GM12874 (cell line): ENCODE data around the gene NTRK1.

Source experiments
- TF ChIP-seq, protein P1 (sequence below): IDR thresholded peaks from 2 replicates; pipeline ENCODE4 v1.5.1; 2011; ENCODE audit warnings: low read depth, mild to moderate bottlenecking, control low read depth, low read length, moderate library complexity; ENCODE audit not compliant: insufficient read depth

NTRK1 gene

DNA sequence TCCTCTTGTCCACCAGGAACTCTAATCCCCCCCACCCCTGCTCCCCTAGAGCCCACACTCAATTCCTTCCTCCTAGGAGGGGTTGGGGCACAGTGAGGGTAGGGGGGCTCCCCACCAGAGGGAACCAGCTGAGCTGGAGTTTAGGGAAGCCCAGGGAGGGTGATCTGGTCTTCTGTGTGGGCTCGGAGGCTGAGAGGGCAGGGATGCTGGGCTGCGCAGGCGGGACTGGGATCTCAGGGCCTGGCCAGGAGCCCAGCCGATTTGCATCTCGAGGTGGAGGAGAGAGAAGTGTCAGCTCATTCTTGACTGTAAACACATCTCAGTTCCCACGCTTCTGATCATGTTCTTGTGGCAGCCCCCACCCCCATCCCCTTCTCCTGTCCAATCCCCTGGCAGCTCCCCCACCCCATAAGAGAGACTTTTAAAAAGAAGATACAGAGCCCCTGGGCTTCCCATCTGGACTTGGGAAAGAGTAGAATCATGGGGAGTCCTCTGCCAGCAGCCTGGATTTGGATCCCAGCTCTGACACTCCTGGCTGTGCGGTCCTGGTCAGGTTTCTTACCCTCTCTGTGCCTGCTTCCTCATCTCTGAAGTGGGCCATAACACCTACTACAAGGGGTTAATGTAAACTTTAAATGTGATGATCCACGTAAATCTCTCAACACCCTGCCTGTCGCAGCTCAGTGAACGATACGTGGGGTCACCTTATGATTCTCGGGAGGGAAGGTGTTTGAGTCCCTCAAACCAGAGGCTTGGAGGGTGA, 39.5 kb downstream of the NTRK1 start:
- TF ChIP-seq, protein P1, sequence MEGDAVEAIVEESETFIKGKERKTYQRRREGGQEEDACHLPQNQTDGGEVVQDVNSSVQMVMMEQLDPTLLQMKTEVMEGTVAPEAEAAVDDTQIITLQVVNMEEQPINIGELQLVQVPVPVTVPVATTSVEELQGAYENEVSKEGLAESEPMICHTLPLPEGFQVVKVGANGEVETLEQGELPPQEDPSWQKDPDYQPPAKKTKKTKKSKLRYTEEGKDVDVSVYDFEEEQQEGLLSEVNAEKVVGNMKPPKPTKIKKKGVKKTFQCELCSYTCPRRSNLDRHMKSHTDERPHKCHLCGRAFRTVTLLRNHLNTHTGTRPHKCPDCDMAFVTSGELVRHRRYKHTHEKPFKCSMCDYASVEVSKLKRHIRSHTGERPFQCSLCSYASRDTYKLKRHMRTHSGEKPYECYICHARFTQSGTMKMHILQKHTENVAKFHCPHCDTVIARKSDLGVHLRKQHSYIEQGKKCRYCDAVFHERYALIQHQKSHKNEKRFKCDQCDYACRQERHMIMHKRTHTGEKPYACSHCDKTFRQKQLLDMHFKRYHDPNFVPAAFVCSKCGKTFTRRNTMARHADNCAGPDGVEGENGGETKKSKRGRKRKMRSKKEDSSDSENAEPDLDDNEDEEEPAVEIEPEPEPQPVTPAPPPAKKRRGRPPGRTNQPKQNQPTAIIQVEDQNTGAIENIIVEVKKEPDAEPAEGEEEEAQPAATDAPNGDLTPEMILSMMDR = no peak

DNA sequence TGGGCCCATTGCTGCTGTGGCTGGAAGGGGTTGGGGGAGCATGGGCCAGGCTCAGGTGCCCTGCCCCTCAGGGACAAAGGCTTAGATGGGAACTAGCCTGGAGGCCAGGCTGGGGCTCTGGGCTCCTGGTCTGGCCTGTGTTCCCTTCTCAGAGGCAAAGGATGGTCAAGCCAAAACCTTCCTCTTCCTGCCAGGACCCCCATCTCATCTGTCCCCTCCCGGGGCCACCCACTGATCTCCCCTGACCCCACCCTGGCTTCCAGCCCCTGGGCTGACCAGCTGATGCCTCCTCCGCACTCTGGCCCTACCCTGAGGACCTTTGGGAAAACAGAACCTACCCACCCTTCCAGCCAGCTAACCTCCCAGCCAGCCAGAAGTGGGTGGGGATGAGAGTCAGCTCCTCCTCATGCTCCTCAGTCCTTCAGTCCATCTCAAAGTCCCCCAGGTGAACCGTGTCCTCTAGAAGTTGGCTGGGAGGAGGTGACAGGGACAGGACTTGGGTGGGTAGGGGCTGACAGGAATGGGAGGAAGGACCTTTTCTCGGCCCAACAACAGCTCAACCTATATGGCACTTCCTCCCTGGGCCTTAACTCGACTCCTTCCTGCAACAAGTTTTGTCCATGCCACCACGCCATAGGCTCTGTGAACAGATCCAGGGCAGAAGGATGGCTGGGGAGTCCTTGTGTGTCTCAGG, 40.4 kb downstream of the NTRK1 start:
- TF ChIP-seq, protein P1 = no peak

DNA sequence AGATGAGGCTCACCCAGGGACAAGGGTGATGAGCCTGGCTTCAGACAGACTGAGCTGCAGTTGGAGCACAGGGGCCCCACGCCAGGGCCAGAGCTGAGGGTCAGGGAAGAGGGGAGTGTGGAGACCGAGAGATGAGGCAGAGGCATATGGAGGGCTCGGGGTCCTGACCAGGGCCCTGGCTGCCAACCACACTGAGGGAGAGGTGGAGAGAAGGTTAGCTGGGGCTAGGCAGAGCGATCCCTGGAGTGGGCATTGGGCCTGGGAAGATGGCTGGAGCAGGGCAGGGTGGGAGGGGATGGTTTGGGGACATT, 40.9 kb downstream of the NTRK1 start:
- TF ChIP-seq, protein P1 = no peak

DNA sequence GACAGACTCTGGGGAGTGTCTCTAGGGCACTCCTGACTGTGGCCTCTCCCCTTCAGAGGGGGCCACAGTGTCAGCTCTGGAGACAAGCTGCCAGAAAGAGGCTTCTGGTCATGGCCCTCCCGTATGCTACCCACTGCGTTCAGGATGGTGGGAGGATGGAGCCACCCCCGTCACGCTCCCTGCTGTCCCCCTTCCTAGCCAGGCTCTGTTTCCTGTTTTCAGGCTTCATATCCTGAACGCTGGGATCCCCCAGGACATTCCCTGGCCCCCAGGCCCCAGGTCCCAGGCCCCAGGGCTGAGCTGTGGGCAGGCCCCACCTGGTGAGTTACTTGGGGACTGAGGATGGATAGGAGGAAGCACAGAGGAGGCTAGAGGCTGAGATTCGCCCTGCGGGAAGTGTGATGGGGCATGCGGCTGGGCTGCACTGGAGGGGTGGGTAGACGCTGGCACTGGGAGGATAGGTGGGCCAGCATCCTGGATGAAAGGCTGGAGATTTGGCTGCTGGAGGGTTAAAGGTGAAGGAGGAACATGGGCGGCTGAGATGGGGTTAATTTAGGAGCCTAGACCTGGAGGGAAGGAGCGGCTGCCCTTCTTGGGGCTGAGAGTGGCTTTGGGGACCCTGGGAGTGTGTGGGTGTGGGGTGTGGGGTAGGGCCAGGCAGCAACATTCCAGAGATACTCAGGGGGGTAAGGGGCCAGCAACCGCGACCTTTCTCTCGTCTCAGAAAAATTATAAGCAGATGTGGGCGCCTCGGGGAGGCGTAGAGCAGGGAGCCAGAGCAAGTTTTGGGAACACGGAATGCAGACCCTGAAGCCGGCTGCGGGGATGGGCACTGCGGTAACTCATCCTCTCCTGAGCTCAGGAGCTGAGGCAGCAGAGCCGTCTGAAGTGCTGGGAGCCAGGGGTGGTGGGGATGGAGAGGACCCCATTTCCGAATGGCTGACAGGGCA, 41.6 kb downstream of the NTRK1 start:
- TF ChIP-seq, protein P1 = no peak

DNA sequence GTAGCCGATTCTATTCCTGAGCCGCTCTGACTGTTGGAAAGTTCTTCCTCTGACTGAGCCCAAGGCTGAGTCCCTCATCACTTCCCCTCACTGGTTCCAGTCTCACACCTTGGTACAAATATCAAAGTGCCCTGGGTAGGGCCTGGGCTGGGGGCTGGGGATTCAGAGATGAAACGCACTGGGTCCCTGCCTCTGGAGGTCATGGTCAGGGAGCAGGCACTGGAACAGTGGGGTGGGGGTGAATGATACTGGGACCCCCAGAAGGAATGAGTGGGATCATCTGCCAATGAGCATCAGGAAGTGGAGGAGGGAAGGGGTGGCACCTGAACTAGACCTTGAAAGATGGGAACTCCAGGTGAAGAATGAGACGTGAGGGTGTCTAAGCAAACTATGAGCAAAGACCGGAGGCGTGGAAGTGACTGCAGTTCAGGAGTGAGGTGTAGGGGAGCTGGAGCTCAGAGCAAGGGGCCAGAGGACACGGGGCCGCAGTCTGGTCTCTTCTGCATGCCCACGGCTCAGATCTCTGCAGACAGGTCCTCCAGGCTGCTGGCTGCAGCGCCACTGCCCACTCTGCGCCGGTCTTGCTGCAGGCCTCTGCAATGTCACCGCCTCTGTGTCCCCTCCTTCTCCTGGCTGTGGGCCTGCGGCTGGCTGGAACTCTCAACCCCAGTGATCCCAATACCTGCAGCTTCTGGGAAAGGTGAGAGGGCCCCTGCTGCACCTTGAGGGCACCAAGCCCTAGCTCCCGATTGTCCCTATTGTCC, 42.8 kb downstream of the NTRK1 start:
- TF ChIP-seq, protein P1 = no peak

DNA sequence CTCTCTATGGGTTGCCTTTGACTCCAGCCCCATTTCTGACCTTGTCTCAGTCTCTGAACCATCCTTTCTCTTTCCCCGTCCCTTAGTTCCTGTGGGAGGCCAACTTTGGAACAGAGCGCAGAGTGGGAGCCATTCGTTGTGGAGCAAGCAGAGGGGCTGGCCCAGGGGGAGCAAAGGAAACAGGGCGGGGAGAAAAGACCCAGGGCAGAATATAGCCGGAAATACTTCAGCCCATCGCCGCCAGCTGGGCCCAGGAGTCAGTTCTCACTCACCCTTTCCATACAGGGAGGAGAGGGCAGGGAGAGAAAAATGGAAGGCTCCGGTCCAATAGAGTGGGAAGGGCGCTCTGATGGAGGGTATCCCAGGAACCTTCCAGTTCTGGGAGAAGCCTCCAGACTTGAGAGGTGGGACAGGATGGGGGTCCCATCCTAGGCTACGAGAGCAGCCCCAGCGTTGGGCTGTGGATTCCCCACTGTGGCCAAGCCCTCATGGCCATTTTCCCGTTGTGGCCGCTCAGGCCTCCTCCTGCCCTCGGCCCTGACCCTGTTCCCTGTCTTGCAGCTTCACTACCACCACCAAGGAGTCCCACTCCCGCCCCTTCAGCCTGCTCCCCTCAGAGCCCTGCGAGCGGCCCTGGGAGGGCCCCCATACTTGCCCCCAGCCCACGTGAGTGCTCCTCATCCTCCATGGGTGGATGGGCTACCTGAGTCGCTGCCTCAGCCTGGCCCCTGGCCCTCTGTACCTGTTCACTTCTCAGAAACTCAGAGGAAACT, 43.7 kb downstream of the NTRK1 start:
- TF ChIP-seq, protein P1 = no peak
